ENCODE measurements around the gene OR52K2.

The OR52K2 gene

GRCh38 chr11:4453118-4453517, 4.0 kb downstream of the OR52K2 start:
- TF ChIP-seq POLR2AphosphoS5 (IDR thresholded peaks at IDR 0.05; ENCODE audit: low read depth): no peak
- no peak for TF ChIP-seq CTCF (IDR thresholded peaks at IDR 0.05; ENCODE audit: insufficient read depth, low read length)
- no peak for TF ChIP-seq GABPA (IDR thresholded peaks at IDR 0.05; ENCODE audit: low read depth)
- no peak for TF ChIP-seq REST (IDR thresholded peaks at IDR 0.05; ENCODE audit: insufficient replicate concordance, low read depth)
- no peak for TF ChIP-seq SPI1 (IDR thresholded peaks at IDR 0.05; ENCODE audit: borderline replicate concordance, low read depth)
- Histone ChIP-seq H3K27ac (replicated peaks) (peak overlapping the region; percentile 20; the same call in 1 of the 2 replicates), H3K4me3 (replicated peaks; ENCODE audit: insufficient read depth, low read length) (no peak overlapping the region), H3K27me3 (ENCODE audit: insufficient read depth, poor library complexity, severe bottlenecking) (no peaks in the 10 kb centered on the region)
- no peak for DNase-seq (ENCODE audit: low read depth in 1 of 2, low spot score in 1 of 2)

GRCh38 chr11:4454021-4454420, 4.9 kb downstream of the OR52K2 start:
- DNase-seq (ENCODE audit: low read depth in 1 of 2, low spot score in 1 of 2): peak in 1 of 2 experiments; percentile 70
- Histone ChIP-seq H3K27me3 (ENCODE audit: insufficient read depth, poor library complexity, severe bottlenecking) (no peaks in the 10 kb centered on the region), H3K27ac (replicated peaks) (peak overlapping the region; percentile 84), H3K4me3 (replicated peaks; ENCODE audit: insufficient read depth, low read length) (no peak overlapping the region)
- no peak for TF ChIP-seq CTCF (IDR thresholded peaks at IDR 0.05; ENCODE audit: insufficient read depth, low read length)
- no peak for TF ChIP-seq GABPA (IDR thresholded peaks at IDR 0.05; ENCODE audit: low read depth)
- no peak for TF ChIP-seq SPI1 (IDR thresholded peaks at IDR 0.05; ENCODE audit: borderline replicate concordance, low read depth)
- no peak for TF ChIP-seq REST (IDR thresholded peaks at IDR 0.05; ENCODE audit: insufficient replicate concordance, low read depth)
- no peak for TF ChIP-seq POLR2AphosphoS5 (IDR thresholded peaks at IDR 0.05; ENCODE audit: low read depth)

- Histone ChIP-seq H3K4me3 (replicated peaks; ENCODE audit: insufficient read depth, low read length) (no peak overlapping the region), H3K27ac (replicated peaks) (peak overlapping the region; percentile 84), H3K27me3 (ENCODE audit: insufficient read depth, poor library complexity, severe bottlenecking) (no peaks in the 10 kb centered on the region)
- TF ChIP-seq POLR2AphosphoS5 (IDR thresholded peaks at IDR 0.05; ENCODE audit: low read depth): peak; percentile 73
- no peak for TF ChIP-seq REST (IDR thresholded peaks at IDR 0.05; ENCODE audit: insufficient replicate concordance, low read depth)
- TF ChIP-seq SPI1 (IDR thresholded peaks at IDR 0.05; ENCODE audit: borderline replicate concordance, low read depth): peak; percentile 92
- peak; percentile 50 for TF ChIP-seq GABPA (IDR thresholded peaks at IDR 0.05; ENCODE audit: low read depth)
- no peak for TF ChIP-seq CTCF (IDR thresholded peaks at IDR 0.05; ENCODE audit: insufficient read depth, low read length)
- peak; percentile 95 to 96 for DNase-seq (ENCODE audit: low read depth in 1 of 2, low spot score in 1 of 2)
Measured at GRCh38 chr11:4455419-4455818, 6.3 kb downstream of the OR52K2 start.

All from HL-60 (cell line).